Breast epithelium (tissue), 3 donors: ENCODE results near the gene GAK.

ENCODE experiments used
- POLR2A ChIP-seq: fragments of 450-650 bp; IDR thresholded peaks from one replicate; pipeline ENCODE4 v1.6.1; 2016; ENCODE audit warnings: antibody characterized with exemption, mild to moderate bottlenecking, moderate library complexity
- POLR2AphosphoS5 ChIP-seq, 3 donors: sonication (generic); formaldehyde crosslinking; IDR thresholded peaks; one replicate each; pipeline ENCODE4 v1.6.1; 2017; ENCODE audit warnings: antibody characterized with exemption in 3 of 3
- TF ChIP-seq, protein P1 (sequence below), 3 donors: fragments of 450-650 bp; IDR thresholded peaks; one replicate each; pipeline ENCODE4 v1.5.1; 2016 to 2017; ENCODE audit warnings: antibody characterized with exemption in 3 of 3, mild to moderate bottlenecking in 3 of 3, moderate library complexity in 3 of 3

DNA sequence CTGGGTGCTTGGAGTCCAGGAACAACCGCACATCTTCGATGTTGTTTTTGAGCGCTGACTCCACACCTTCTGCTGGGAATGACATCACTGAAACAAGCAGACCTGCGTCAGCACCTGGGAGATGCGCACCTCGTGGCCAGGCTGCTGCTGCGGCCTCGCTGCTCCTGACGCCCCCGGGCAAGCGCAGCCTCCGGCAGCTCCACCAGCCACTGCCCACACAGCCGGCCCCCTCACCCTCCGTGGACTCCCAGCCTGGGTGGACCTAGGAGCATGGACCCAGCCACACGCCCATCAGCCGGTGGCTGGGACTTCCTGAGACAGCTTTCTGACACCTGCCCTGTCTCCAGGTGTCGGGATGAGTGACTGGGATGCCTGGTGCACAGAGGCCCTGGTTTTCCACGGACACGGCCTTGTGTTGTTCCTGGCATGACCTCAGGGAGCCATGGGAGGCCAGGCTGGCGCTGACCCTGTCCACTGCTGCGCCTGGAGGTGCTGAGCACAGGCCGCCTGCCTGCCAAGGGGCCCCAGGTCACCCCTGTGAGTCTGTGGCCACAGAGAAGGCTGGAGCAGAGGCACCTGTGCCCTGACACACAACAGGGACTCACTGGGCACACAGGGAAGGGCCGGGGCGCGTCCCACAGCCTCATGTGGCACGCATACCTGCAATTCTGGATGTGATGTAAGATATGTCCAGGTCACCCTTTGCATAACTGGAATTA, 48.6 kb downstream of the GAK start:
- no peak for TF ChIP-seq POLR2AphosphoS5 (IDR thresholded peaks at IDR 0.05)
- TF ChIP-seq POLR2A, result no peak
- TF ChIP-seq, protein P1, sequence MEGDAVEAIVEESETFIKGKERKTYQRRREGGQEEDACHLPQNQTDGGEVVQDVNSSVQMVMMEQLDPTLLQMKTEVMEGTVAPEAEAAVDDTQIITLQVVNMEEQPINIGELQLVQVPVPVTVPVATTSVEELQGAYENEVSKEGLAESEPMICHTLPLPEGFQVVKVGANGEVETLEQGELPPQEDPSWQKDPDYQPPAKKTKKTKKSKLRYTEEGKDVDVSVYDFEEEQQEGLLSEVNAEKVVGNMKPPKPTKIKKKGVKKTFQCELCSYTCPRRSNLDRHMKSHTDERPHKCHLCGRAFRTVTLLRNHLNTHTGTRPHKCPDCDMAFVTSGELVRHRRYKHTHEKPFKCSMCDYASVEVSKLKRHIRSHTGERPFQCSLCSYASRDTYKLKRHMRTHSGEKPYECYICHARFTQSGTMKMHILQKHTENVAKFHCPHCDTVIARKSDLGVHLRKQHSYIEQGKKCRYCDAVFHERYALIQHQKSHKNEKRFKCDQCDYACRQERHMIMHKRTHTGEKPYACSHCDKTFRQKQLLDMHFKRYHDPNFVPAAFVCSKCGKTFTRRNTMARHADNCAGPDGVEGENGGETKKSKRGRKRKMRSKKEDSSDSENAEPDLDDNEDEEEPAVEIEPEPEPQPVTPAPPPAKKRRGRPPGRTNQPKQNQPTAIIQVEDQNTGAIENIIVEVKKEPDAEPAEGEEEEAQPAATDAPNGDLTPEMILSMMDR (IDR thresholded peaks at IDR 0.05), result no peak
